Activated T-cell treated with anti-CD3 and anti-CD28 coated beads for 24 hours (primary cell): ENCODE data around the gene TFPI.
"Not testable (repeated sequence)": the region's sequence is repeated elsewhere in the genome, so short reads cannot be mapped to it uniquely, and the experiment has no call there.

Source experiments
- DNase-seq: peaks from one replicate; pipeline ENCODE4 v3.0.0-alpha.2; 2020; ENCODE audit warnings: low read depth

The TFPI gene

DNA sequence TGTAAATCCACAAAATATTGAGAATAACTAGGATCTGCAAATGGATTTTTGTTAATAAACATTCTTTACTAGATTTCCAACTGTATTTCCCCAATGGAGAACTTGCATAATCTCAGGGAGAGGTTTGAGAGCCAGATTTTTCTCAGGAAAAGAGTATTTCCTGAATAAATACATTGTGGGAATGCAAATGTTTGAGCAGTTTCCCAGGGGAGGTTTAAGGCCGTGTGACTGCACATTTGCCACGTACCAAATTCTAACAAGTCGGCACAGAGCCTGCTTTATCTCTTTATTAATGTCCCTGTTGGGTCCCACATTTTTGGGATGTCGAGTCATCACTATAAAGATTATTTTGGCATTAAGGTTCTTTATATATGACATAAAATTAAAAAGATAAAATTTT, 27.0 kb downstream of the TFPI start:
- DNase-seq: no peak

- DNase-seq: no peak
These were observed 27.4 kb downstream of the TFPI start for GRCh38 chr2:187526792-187527191.

- no peak for DNase-seq
These were observed 28.9 kb downstream of the TFPI start for GRCh38 chr2:187525163-187525900.

GRCh38 chr2:187523325-187523724, 30.9 kb downstream of the TFPI start:
- DNase-seq: no peak

DNA sequence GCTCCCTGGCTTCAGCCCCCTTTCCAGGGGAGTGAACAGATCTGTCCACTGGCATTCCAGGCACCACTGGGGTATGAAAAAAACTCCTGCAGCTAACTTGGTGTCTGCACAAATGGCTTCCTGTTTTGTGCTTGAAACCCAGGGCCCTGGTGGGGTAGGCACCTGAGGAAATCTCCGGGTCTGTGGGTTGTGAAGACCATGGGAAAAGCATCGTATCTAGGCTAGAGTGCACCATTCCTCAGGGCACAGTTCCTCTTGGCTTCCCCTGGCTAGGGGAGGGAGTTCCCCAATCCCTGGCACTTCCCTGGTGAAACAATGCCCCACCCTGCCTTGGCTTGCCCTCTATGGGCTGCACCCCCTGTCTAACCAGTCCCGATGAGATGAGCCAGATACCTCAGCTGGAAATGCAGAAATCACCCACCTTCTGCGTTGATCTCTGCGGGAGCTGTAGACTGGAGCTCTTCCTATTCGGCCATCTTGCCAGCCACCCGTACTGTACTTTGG, 34.1 kb downstream of the TFPI start:
- DNase-seq: no peak

DNA sequence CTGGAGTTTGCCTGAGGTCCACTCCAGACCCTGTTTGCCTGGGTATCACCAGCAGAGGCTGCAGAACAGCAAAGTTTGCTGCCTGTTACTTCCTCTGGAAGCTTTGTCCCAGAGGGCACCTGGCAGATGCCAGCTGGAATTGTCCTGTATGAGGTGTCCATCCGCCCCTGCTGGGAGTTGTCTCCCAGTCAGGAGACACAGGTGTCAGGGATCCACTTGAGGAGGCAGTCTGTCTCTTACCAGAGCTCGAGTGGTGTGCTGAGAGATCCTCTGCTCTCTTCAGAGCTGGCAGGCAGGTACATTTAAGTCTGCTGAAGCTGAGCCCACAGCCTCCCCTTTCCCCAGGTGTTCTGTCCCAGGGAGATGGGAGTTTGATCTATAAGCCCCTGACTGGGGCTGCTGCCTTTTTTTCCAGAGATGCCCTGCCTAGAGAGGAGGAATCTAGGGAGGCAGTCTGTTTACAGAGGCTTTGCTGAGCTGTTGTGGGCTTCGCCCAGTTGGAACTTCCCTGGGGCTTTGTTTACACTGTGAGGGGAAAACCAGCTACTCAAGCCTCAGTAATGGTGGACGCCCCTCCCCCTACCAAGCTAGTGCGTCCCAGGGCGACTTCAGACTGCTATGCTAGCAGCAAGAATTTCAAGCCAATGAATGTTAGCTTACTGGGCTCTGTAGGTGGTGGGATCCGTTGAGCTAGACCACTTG, 34.7 kb downstream of the TFPI start:
- no peak for DNase-seq

DNA sequence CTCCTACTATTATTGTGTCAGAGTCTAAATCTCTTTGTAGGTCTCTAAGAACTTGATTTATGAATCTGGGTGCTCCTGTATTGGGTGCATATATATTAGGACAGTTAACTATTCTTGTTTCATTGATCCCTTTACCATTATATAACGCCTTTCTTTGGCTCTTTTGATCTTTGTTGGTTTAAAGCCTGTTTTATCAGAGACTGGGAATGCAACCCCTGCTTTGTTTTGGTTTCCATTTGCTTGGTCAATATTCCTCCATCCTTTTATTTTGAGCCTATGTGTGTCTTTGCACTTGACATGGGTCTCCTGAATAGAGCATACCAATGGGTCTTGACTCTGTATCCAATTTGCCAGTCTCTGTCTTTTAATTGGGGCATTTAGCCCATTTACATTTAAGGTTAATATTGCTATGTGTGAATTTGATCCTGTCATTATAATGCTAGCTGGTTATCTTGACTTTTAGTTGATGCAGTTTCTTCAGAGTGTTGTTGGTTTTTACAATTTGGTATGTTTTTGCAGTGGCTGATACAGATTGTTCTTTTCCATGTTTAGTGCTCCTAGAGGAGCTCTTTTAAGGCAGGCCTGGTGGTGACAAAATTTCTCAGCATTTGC, 36.4 kb downstream of the TFPI start:
- DNase-seq: not testable (repeated sequence)

DNA sequence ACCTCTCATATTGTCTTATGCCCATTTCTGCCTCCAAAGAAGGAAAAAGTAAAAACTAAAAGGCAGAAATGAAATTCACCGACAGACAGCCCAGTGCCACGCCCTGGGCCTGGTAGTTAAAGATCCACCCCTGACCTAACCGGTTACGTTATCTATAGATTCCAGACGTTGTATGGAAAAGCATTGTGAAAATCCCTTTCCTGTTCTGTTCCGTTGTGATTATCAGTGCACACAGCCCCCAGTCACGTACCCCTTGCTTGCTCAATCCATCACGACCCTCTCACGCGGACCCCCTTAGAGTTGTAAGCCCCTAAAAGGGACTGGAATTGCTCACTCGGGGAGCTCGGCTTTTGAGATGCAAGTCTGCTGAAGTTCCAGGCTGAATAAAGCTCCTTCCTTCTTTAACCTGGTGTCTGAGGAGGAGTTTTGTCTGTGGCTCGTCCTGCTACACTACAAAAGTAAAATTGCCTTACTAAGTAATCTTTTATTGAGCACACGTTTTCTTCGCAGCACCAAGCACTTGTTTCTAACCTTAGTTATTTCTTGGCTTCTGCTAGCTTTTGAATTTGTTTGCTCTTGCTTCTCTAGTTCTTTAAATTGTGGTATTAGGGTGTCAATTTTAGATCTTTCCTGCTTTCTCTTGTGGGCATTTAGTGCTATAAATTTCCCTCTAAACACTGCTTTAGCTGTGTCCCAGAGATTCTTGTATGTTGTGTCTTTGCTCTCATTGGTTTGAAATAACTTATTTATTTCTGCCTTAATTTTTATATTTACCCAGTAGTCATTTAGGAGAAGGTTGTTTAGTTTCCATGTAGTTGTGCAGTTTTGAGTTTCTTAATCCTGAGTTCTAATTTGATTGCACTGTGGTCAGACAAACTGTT, 37.4 kb downstream of the TFPI start:
- DNase-seq: not testable (repeated sequence)

DNA sequence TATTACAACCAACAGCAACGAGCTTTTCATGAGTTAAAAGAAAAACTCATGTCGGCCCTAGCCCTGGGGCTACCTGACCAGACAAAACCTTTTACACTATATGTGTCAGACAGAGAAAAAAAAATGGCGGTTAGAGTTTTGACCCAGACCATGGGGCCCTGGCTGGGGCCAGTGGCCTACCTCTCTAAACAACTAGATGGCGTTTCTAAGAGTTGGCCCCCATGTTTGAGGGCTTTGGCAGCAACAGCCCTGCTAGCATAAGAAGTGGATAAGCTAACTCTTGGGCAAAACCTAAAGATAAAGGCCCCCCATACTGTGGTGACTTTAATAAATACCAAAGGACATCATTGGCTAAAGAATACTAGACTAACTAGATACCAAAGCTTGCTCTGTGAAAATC, 39.3 kb downstream of the TFPI start:
- no peak for DNase-seq

DNA sequence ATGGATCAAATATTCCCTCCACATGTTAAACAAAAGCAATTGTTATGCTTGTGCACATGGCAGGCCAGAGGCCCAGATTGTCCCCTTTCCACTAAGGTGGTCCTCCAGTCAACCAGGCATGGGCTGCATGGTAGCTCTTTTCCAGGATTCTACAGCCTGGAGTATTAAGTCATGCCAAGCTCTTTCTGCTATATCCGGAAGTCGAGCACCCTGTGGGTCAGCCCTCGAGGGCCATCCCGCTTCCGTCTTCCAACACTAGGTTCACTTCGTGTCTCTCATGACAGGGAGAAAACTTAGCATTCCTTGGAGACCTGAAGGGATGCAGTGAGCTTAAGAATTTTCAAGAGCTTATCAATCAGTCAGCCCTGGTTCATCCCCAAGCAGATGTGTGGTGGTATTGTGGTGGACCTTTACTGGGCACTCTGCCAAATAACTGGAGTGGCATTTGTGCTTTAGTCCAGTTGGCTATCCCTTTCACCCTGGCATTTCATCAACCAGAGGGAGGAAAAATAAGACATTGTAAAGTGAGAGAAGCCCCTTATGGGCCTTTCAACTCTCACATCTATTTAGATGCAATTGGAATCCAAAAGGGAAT, 39.9 kb downstream of the TFPI start:
- DNase-seq: not testable (repeated sequence)

GRCh38 chr2:187513460-187514234, 40.6 kb downstream of the TFPI start:
- not testable (repeated sequence) for DNase-seq

DNA sequence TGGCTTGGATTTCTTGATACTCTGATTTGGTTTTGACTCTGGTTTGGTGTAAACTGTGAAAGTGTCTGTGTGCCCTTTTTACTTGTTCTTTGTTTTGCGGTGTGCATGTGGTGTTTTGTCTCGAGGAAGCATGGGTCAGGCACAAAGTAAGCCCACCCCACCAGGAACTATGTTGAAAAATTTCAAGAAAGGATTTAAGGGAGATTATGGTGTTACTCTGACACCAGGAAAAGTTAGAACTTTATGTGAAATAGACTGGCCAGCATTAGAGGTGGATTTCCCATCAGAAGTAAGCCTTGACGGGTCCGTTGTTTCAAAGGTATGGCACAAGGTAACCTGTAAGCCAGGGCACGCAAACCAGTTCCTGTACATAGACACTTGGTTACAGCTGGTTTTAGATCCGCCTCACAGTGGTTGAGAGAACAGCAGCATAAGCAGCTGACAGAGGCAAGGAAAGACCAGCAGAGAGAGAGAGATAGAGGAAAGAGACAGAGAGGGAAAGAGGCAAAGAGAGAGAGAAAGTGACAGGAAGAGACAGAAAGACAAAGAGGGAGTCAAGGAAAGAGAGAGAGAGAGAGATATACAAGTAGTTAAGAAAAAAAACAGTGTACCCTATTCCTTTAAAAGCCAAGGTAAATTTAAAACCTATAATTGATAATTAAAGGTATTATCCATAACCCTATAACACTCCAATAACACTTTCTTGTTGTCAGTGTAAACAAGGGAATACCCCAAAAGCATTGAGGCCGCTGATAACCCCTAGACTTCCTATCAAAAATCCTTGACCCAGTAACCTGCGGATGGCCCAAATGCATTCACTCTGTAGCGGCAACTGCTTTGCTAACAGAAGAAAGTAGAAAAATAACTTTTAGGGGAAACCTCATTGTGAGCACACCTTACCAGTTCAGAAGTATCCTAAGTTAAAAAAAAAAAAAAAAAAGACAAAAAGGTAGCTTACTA, 42.6 kb downstream of the TFPI start:
- DNase-seq: no peak

DNA sequence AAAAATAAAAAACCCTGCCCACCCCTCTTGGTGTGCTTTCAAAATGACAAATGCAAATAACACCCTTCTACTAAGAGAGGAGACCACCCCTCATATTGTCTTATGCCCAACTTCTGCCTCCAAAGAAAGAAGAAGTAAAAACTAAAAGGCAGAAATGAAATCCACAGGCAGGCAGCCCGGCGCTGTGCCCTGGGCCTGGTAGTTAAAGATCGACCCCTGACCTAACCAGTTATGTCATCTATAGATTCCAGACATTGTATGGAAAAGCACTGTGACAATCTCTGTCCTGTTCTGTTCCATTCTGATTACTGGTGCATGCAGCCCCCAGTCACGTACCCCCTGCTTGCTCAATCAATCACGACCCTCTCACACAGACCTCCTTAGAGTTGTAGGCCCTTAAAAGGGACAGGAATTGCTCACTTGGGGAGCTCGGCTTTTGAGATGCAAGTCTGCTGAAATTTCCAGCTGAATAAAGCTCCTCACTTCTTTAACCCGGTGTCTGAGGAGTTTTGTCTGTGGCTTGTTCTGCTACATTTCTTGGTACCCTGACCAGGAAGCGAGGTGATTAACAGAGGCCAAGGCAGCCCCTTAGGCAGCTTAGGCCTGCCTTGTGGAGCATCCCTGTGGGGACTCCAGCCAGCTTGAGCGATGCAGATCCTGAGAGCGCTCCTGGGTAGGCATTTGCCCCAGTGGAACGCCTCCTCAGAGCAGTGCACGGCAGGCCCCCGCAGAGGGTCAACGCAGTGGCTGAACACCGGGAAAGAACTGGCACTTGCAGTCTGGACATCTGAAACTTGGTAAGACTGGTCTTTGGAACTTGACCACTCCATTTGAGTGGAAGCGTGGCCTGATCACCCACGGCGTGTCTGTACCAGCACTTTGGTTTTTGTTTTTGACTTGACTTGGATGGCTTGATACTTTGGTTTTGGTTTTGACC, 43.5 kb downstream of the TFPI start:
- DNase-seq: not testable (repeated sequence)

GRCh38 chr2:187509667-187510417, 44.4 kb downstream of the TFPI start:
- DNase-seq: no peak

DNA sequence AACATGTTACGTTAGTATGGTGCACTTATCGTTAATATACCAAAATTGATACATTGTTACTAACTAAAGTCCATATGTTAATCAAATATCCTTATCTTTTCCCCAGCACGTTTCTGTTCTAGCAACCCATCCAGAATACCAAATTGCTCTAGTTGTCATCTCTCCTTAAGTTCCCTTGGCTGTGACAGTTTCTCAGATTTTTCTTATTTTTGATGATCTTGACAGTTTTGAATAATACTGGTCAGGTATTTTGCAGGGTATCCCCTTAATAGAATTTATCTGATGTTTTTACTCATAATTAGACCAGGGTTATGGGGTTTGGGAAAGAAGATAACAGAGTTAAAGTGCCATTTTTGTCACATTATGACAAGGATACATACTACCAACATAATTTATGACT, 47.8 kb downstream of the TFPI start:
- DNase-seq: no peak

DNA sequence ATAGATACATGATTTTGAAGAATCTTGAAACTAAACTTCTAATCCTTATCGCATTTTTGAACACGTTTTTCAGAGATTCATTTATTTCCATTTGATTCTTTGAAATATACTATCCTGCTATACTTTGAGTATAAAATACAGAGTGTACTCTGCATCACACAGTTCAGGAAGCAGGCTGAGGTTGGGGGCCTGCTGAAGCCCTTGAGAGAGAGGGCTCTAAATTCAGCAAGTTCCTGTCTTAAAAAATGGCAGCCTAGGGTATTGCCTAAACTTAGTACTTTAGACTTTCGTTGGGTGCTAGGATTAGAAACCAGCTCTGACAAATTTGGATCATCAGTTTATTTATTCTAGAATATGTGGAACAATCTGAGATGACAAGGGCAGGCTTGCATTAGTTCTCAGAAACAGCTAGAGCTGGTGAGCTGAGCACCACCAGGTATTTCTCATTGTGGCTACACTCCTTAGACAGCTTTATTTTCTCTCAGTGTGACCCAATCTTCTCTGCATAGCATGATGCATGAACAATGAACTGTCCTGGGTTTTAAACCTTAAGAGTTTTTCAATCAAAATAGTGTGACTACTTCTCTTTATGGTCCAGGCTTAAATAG, 49.1 kb downstream of the TFPI start:
- no peak for DNase-seq

DNA sequence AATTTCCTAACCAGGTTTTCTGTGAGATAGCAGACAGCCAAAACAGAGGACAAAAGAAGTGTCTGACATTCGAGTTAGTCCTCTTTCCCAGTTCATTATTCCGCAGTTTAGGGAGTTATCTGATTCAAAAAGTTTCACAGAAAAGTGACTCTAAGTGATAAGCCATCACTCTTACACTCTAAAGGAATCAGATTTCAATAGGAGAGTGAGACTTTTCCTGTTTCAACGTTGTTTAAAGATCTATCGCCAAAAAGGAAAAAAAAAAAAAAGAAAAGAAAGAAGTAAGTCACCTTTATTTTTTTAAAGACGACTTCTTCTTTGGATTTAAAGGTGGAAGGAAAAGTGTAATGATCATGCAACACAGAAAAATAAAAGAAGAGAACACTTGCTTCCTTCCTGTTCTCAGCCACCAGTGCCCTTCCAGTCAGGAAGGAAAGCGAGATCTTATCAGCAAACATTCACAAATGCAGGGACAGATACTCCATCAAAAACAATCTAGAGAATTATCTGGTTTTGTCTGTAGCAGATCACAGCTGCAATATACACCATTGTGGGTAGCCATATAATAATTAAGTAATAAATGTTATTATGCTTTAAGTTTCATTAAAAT, 49.8 kb downstream of the TFPI start:
- DNase-seq: no peak
